ENCODE measurements around the gene HJV.
A peak's percentile ranks its signal among the peaks of the same experiment; 100 is the strongest.

The HJV gene

GRCh38 chr1:145995148-145995881, 26.2 kb downstream of the HJV start:
- H3K4me1 Mint-ChIP-seq: peaks cover 77% of the 10 kb centered on the region
- H3K9me3 Mint-ChIP-seq: no peaks in the 10 kb centered on the region
- H3K36me3 Mint-ChIP-seq (ENCODE audit: insufficient read depth): peaks cover 58% of the 10 kb centered on the region
- H3K4me3 Mint-ChIP-seq: peak overlapping the region; percentile 94
- peak overlapping the region; percentile 93 for H3K27ac Mint-ChIP-seq (ENCODE audit: low read depth)
- no peak for ATAC-seq (replicated peaks; ENCODE audit: extremely low read depth, poor library complexity, severe bottlenecking)
- H3K27me3 Mint-ChIP-seq: no peaks in the 10 kb centered on the region
- no peak for DNase-seq (ENCODE audit: low spot score in 2 of 2)

GRCh38 chr1:145994391-145995120, 27.0 kb downstream of the HJV start:
- Mint-ChIP-seq H3K4me3 (peak overlapping the region; percentile 94), H3K27me3 (no peaks in the 10 kb centered on the region), H3K4me1 (peaks cover 74% of the 10 kb centered on the region), H3K36me3 (ENCODE audit: insufficient read depth) (peaks cover 58% of the 10 kb centered on the region), H3K9me3 (no peaks in the 10 kb centered on the region), H3K27ac (ENCODE audit: low read depth) (peak overlapping the region; percentile 93)
- ATAC-seq (replicated peaks; ENCODE audit: extremely low read depth, poor library complexity, severe bottlenecking): no peak
- DNase-seq (ENCODE audit: low spot score in 2 of 2): no peak

GRCh38 chr1:145993618-145994390, 27.7 kb downstream of the HJV start:
- Mint-ChIP-seq H3K27me3 (no peaks in the 10 kb centered on the region), H3K27ac (ENCODE audit: low read depth) (peak overlapping the region; percentile 42), H3K4me3 (peak overlapping the region; percentile 94), H3K9me3 (no peaks in the 10 kb centered on the region), H3K4me1 (peaks cover 68% of the 10 kb centered on the region), H3K36me3 (ENCODE audit: insufficient read depth) (peaks cover 56% of the 10 kb centered on the region)
- DNase-seq (ENCODE audit: low spot score in 2 of 2) (no peak), ATAC-seq (replicated peaks; ENCODE audit: extremely low read depth, poor library complexity, severe bottlenecking) (no peak)

GRCh38 chr1:145992958-145993617, 28.4 kb downstream of the HJV start:
- Mint-ChIP-seq H3K4me1 (peaks cover 68% of the 10 kb centered on the region), H3K9me3 (no peaks in the 10 kb centered on the region), H3K36me3 (ENCODE audit: insufficient read depth) (peaks cover 56% of the 10 kb centered on the region), H3K27ac (ENCODE audit: low read depth) (peak overlapping the region; percentile 59), H3K4me3 (peak overlapping the region; percentile 94), H3K27me3 (no peaks in the 10 kb centered on the region)
- ATAC-seq (replicated peaks; ENCODE audit: extremely low read depth, poor library complexity, severe bottlenecking) (no peak), DNase-seq (ENCODE audit: low spot score in 2 of 2) (no peak)

GRCh38 chr1:145992502-145992936, 29.0 kb downstream of the HJV start:
- no peak for ATAC-seq (replicated peaks; ENCODE audit: extremely low read depth, poor library complexity, severe bottlenecking)
- H3K27ac Mint-ChIP-seq (ENCODE audit: low read depth): peak overlapping the region; percentile 59
- peak overlapping the region; percentile 94 for H3K4me3 Mint-ChIP-seq
- no peaks in the 10 kb centered on the region for H3K27me3 Mint-ChIP-seq
- DNase-seq (ENCODE audit: low spot score in 2 of 2): no peak
- H3K4me1 Mint-ChIP-seq: peaks cover 68% of the 10 kb centered on the region
- H3K36me3 Mint-ChIP-seq (ENCODE audit: insufficient read depth): peaks cover 55% of the 10 kb centered on the region
- no peaks in the 10 kb centered on the region for H3K9me3 Mint-ChIP-seq

- ATAC-seq (replicated peaks; ENCODE audit: extremely low read depth, poor library complexity, severe bottlenecking): no peak
- H3K27me3 Mint-ChIP-seq: no peaks in the 10 kb centered on the region
- no peaks in the 10 kb centered on the region for H3K9me3 Mint-ChIP-seq
- H3K4me3 Mint-ChIP-seq: peak overlapping the region; percentile 94
- no peak for DNase-seq (ENCODE audit: low spot score in 2 of 2)
- H3K36me3 Mint-ChIP-seq (ENCODE audit: insufficient read depth): peaks cover 52% of the 10 kb centered on the region
- peak overlapping the region; percentile 59 for H3K27ac Mint-ChIP-seq (ENCODE audit: low read depth)
- H3K4me1 Mint-ChIP-seq: peaks cover 62% of the 10 kb centered on the region
Observed at GRCh38 chr1:145991735-145992412, 29.7 kb downstream of the HJV start.

- DNase-seq (ENCODE audit: low spot score in 2 of 2) (no peak), ATAC-seq (replicated peaks; ENCODE audit: extremely low read depth, poor library complexity, severe bottlenecking) (no peak)
- H3K27ac Mint-ChIP-seq (ENCODE audit: low read depth): no peak overlapping the region
- H3K4me1 Mint-ChIP-seq: peaks cover 66% of the 10 kb centered on the region
- no peaks in the 10 kb centered on the region for H3K27me3 Mint-ChIP-seq
- peaks cover 40% of the 10 kb centered on the region for H3K36me3 Mint-ChIP-seq (ENCODE audit: insufficient read depth)
- no peaks in the 10 kb centered on the region for H3K9me3 Mint-ChIP-seq
- H3K4me3 Mint-ChIP-seq: no peak overlapping the region
Observed at GRCh38 chr1:145990249-145990855, 31.2 kb downstream of the HJV start.

GRCh38 chr1:145988773-145989172, 32.8 kb downstream of the HJV start:
- ATAC-seq (replicated peaks; ENCODE audit: extremely low read depth, poor library complexity, severe bottlenecking) (peak; percentile 16), DNase-seq (ENCODE audit: low spot score in 2 of 2) (no peak)
- Mint-ChIP-seq H3K9me3 (no peaks in the 10 kb centered on the region), H3K36me3 (ENCODE audit: insufficient read depth) (peaks cover 27% of the 10 kb centered on the region), H3K27ac (ENCODE audit: low read depth) (no peak overlapping the region), H3K4me1 (peaks cover 72% of the 10 kb centered on the region), H3K27me3 (no peaks in the 10 kb centered on the region), H3K4me3 (no peak overlapping the region)

GRCh38 chr1:145987926-145988325, 33.6 kb downstream of the HJV start:
- H3K27me3 Mint-ChIP-seq: no peaks in the 10 kb centered on the region
- peaks cover 20% of the 10 kb centered on the region for H3K36me3 Mint-ChIP-seq (ENCODE audit: insufficient read depth)
- peaks cover 72% of the 10 kb centered on the region for H3K4me1 Mint-ChIP-seq
- H3K27ac Mint-ChIP-seq (ENCODE audit: low read depth): no peak overlapping the region
- no peaks in the 10 kb centered on the region for H3K9me3 Mint-ChIP-seq
- ATAC-seq (replicated peaks; ENCODE audit: extremely low read depth, poor library complexity, severe bottlenecking) (no peak), DNase-seq (ENCODE audit: low spot score in 2 of 2) (no peak)
- no peak overlapping the region for H3K4me3 Mint-ChIP-seq

- H3K4me3 Mint-ChIP-seq: no peak overlapping the region
- H3K36me3 Mint-ChIP-seq (ENCODE audit: insufficient read depth): peaks cover 7% of the 10 kb centered on the region
- DNase-seq (ENCODE audit: low spot score in 2 of 2): no peak
- H3K9me3 Mint-ChIP-seq: no peaks in the 10 kb centered on the region
- no peak for ATAC-seq (replicated peaks; ENCODE audit: extremely low read depth, poor library complexity, severe bottlenecking)
- peaks cover 72% of the 10 kb centered on the region for H3K4me1 Mint-ChIP-seq
- H3K27me3 Mint-ChIP-seq: no peaks in the 10 kb centered on the region
- H3K27ac Mint-ChIP-seq (ENCODE audit: low read depth): peak overlapping the region; percentile 85
Observed at GRCh38 chr1:145986551-145986950, 35.0 kb downstream of the HJV start.

- no peaks in the 10 kb centered on the region for H3K27me3 Mint-ChIP-seq
- H3K27ac Mint-ChIP-seq (ENCODE audit: low read depth): peak overlapping the region; percentile 85
- peaks cover 73% of the 10 kb centered on the region for H3K4me1 Mint-ChIP-seq
- no peaks in the 10 kb centered on the region for H3K9me3 Mint-ChIP-seq
- H3K36me3 Mint-ChIP-seq (ENCODE audit: insufficient read depth): peaks cover 6% of the 10 kb centered on the region
- ATAC-seq (replicated peaks; ENCODE audit: extremely low read depth, poor library complexity, severe bottlenecking) (no peak), DNase-seq (ENCODE audit: low spot score in 2 of 2) (no peak)
- H3K4me3 Mint-ChIP-seq: peak overlapping the region; percentile 49
Observed at GRCh38 chr1:145985502-145986439, 35.8 kb downstream of the HJV start.
